Erythroblast (primary cell): Measurements from ENCODE around the gene NAPSA.

Source experiments
- DNase-seq, 2 experiments: peaks; one replicate each; lab custom pipeline; 2025; lab: John Stamatoyannopoulos, UW
- GATA1 ChIP-seq: IDR thresholded peaks from 2 replicates; pipeline ENCODE4 v1.6.1; 2011; ENCODE audit warnings: low read depth, mild to moderate bottlenecking, control low read depth, low read length, moderate library complexity
- POLR2A ChIP-seq: IDR thresholded peaks from 2 replicates; pipeline ENCODE4 v1.6.1; 2011; ENCODE audit warnings: mild to moderate bottlenecking, low read length

The NAPSA gene

DNA sequence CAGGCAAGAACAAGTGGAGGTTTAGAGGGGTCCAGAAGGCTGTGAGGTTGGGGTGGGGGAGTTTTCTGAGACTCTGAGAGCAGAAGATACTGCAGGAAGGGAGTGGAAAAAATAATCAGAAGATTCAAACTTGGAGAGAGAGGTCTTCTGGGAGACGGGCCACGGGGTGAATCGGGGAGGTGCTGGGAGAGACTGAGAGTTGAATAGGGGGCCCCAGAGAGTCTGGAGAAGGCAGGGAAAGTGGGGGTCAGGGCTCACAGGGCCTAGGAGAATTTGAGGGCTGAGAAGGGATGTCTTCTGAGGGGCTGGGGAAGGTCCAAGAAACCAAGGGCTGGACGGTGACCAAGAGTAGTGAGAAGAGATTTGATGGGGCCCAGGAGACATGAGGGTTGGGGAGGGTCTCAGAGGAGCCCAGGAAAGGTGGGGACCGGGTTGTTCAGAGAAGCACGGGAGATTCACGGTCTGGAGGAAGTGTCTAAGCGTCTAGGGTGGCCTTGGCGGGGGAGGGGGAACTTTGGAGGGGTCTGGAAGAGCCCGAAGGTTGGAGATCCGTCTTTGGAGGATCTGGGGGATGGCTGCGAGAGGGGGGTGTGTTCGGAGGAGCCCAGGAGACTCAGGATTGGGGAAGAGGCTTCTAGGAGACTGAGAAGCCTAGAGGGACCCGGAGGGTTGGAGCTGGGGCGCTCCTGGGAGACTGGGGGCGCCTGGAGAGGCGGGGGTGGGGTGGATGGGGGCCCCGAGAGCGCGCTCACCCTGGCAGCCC lies 37.8 kb downstream of the NAPSA start:
- TF ChIP-seq GATA1 (no peak), POLR2A (no peak)
- DNase-seq: no peak

DNA sequence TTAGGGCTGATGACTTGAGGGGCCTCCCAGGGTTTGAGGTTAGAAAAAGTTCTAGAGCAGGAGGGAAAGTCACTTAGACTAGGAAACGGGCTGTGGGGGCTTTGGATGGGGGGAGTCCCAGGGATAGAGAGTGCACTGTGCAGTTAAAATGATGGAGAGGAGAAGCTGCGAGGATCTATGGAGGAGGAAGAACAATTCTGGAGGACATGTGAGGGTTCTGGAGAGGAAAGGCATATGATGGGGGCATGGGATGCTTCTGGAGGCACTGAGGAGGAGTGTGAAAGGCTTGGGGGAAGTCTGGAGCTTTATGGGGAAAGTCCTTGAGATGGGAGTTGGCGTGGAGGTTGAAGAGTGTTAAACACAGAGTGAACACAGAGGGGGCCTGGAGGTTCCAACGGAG lies 38.4 kb downstream of the NAPSA start:
- no peak for TF ChIP-seq GATA1
- no peak for TF ChIP-seq POLR2A
- DNase-seq: no peak

DNA sequence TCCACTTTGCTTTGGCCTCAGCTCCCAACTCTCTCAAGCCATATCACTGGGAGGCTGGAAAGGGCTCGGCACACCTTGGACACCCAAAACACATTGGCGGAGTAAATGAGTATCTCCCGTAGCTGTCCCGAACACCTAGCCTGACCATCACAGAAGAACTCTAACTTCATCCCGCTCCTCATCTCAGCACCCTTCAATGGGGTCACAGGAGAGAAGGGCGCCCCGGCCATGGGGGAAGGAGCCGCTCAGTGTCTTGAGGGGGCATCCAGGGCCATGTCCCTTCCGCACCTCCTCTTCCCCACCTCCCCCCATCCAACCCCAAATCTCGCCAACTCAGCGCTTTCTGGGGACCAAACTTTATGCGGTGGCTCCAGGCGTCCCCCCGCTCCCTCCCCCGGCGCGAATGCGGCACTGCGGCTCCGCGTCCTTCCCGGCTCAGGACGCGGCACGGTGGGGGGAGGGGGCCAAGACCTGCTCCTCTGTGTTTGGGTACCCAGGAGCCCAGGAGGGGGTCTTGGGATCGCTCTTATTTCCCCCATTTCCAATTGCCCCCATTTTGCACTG lies 39.3 kb downstream of the NAPSA start:
- no peak for DNase-seq
- TF ChIP-seq POLR2A (no peak), GATA1 (no peak)

DNA sequence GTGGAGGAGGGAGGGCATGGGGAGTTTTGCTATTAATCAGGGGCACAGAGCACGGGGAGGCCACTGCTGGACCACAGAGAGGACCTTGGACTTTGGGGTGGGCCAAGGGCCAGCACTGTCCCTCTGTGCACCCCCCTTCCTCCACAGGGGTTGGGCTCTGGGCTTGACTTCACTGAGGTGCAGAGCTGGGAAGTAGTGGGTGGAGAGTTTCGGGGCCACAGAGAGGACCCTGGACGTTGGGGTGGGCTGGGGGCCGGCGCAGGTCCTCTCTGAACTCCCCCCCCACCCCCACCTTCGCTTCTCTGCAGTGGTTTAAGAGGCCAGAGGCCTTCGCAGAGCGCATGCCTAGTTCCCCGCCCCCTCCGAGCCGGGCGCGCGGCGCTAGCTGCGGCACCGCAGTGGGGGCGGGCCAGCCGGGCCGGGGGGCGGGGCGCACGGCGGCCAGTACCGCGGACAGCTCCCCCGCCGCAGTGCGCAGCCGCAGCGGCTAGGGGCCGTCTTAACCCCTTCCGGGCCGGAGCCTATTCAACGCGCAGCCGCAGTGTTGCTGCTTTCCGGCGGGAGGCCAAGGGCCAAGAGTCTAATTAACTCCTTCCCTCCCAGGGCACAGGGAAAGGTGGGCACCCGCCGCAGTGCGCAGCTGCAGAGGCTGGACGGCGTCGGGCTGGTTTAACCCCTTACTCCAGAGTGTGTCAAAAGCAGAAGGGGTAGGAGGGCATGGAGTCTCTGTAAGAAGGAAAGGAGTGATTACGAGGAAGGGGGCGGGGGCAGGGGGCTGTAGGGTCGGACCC lies 39.9 kb downstream of the NAPSA start:
- DNase-seq: peak; percentile 69 to 77
- TF ChIP-seq POLR2A (no peak), GATA1 (no peak)

DNA sequence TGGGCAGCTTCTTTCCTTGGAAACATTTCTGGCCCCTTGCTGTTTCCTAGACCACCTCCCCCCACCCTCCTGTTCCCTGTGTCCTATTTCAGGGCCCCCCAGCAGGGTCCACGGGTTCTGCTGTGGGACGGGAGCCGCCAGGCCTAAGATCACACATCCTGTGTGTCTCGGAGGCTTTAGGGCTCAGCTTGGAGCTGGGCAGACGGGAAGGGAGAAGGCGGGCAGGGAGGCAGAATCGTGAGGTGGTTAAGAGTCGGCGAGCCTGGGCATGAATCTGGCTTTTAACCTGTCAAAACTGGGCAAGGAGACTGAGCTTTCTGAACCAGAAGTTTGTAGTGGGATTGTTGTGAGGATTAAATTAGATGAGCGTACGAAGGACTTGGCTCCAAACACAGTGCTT lies 41.1 kb downstream of the NAPSA start:
- DNase-seq: no peak
- TF ChIP-seq POLR2A: no peak
- no peak for TF ChIP-seq GATA1

DNA sequence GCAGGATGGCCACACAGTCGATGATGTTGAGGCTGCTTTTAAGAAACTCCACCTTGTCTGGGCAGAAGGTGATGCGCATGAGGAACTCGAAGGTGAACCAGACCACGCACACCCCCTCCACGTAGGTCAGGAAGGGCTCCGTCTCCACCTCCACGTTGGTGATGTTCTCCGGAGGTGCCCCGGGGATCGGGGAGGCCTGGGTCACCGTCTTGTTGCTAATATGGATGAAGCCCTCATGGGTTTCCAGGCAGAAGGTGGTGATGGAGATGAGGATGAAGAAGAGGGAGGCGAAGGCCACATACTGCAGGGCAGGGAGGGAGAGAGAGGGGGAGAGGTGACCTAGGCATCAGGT lies 41.7 kb downstream of the NAPSA start:
- TF ChIP-seq GATA1 (no peak), POLR2A (no peak)
- DNase-seq: no peak

DNA sequence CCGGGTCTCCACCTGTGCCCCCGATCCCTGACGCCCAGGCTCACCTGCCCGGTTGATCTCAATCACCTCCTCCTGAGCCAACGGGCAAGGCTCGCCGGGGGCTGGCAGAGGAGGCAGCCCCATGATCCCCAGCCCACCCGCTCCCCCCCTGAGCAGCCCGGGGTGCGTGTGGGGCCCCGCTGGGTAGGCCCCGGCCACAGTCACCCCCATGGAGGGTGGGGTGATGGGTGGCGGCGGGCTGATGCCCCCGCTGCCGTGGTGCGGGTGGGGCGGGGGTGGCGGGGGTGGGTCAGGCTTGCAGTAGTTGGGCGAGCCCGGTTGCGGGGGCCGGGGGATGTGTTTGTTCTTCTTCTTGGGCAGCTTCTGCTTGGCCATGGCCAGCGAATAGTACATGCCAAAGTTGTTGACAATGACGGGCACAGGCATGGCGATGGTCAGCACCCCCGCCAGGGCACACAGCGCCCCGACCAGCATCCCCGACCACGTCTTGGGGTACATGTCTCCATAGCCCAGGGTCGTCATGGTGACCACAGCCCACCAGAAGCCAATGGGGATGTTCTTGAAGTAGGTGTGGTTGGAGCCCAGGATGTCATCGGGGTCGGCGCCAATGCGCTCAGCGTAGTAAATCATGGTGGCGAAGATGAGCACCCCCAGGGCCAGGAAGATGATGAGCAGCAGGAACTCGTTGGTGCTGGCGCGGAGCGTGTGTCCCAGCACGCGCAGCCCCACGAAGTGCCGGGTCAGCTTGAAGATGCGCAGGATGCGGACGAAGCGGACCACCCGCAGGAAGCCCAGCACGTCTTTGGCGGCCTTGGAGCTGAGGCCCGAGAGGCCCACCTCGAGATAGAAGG lies 42.3 kb downstream of the NAPSA start:
- no peak for TF ChIP-seq GATA1
- no peak for TF ChIP-seq POLR2A
- DNase-seq: no peak

DNA sequence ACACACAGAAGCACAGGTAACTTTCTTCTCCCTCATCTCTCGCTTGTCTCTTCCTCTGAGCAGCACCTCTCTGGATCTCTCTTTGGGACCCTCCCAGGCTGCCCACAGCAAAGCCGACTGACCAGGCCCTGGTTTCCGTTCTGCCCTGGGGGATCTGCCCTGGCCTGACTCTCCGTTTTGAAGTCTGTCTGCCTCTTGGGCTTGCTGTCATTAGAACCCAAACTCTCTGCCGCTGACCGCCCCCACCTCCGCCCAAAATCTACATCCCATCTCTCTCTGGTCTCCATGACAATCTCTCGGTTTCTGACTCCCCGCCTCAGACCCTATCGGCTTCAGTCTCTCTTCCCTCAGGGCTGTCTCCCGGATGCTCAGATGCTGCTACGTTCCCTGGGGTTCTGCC lies 43.2 kb downstream of the NAPSA start:
- TF ChIP-seq GATA1 (no peak), POLR2A (no peak)
- DNase-seq: no peak

DNA sequence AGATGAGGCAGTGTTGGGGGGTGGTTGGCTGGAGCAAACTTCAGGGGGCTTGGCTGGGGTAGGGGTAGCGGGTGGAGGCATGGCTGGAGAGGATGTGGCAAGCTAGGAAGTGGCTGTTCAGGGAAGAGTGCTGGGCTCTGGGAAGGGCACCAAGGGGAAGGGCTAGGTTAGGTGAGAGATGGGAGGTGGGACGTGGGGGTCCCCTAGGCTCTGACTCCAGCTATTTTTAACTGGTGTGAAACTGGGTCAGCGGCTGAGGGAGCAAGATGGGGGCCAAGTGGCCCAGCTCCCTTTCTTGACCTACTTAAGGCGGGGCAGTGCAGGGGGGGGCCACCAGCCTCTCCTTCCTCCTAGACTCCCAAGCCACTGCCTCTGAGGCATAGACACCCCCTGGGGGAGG lies 43.6 kb downstream of the NAPSA start:
- no peak for DNase-seq
- TF ChIP-seq GATA1 (no peak), POLR2A (no peak)

DNA sequence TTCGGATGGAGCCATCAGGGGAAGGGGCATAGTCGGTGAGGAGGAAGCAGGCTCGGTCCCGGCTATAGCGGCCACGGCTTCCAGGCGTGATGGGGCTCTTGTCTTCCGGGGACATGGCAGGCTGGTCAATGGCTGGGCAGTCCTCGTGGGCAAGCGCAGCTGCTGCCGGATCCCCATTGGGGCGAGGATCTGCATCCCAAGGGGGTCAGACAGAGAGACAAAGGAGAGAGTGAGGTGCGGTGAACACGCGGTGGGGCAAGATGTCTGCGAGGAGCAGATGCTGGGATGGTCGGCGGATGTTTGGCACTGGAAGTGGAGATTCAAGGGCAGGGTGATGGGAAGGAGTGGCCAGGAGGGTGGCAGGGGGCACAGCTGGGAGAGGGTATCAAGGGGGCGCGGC lies 44.8 kb downstream of the NAPSA start:
- no peak for TF ChIP-seq POLR2A
- TF ChIP-seq GATA1: no peak
- DNase-seq: no peak

DNA sequence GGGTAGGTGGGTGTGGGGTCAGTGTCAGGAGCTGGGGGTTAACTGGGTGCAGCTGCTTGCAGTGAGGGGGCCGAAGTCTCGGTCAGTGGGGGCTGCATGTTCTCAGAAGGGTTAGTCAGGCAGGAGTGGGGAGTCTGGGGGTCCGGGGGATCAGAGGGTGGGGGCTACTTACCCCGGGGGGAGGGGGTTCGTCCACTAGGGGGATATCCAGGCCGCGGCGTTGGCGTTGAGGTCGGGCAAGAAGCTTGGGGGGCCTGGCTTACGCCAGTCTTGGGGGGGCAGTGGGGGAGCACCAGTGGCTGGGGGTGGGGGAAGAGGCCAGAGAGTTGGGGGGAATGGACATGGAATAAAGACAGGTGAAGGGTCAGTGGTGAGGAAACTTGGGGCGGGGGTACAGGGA lies 45.4 kb downstream of the NAPSA start:
- no peak for DNase-seq
- TF ChIP-seq GATA1 (no peak), POLR2A (no peak)

DNA sequence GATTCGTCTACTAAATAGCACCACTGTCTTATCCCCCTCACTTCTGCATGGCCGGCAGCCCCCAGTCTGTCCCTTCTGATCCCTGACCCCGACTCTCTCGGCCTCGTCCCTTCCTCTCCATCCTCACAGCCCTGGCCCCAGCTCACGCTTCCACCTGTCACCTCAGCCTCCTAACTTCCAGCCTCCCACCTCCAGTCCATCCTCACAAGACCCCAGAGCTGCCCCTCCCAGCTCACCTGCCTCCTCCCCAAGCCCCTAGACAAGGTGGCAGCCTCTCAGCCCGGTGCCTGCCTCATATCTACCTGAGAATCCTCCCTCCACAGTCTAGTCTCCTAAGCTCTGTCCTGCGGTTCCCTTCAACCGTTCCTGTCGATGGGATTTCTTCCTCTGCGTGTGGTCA lies 46.3 kb downstream of the NAPSA start:
- no peak for DNase-seq
- TF ChIP-seq POLR2A (no peak), GATA1 (no peak)

DNA sequence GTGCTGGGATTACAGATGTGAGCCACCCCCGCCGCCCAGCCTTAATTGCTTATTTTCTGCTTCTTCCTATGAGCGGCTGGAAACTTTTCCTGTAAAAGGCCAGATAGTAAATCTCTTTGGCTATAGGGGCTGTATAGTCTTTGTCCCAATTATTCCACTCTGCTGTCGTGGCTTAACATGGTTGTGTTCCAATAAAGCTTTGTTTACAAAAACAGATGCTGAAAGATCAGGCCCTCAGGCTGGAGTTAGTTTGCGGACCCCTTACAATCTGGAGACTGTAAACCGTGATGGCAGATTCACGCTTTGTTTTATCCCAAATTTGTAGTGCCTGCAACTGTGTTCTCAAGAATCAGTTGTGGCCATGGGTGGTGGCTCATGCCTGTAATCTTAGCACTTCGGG lies 47.0 kb downstream of the NAPSA start:
- TF ChIP-seq POLR2A: no peak
- TF ChIP-seq GATA1: no peak
- DNase-seq: no peak

DNA sequence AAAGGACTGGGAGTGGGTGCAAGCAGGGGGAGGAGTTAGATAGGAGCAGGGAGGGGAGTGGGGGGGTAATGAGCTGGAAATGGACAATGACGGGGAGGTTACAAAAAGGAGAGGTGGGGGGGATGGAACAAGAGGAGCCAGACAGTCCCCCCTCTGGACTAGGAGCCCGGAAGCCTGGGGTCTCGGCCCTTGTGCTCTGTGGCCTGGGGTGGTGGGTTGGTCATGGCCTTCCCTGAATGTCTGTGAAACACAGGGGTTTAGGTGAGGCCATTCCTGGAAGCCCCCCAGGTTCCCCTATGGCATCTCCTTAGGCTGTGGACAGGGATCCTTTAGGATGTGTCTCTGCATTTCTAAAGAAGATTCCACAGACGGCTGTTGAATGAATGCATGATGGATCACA lies 48.3 kb downstream of the NAPSA start:
- TF ChIP-seq GATA1: no peak
- no peak for TF ChIP-seq POLR2A
- no peak for DNase-seq
